NCI-H1417 (cell line): Measurements from ENCODE around the gene DTNBP1.

Source experiments
- DNase-seq, 3 experiments: peaks; one replicate each; lab custom pipeline; 2025; lab: John Stamatoyannopoulos, UW

DTNBP1 gene

DNA sequence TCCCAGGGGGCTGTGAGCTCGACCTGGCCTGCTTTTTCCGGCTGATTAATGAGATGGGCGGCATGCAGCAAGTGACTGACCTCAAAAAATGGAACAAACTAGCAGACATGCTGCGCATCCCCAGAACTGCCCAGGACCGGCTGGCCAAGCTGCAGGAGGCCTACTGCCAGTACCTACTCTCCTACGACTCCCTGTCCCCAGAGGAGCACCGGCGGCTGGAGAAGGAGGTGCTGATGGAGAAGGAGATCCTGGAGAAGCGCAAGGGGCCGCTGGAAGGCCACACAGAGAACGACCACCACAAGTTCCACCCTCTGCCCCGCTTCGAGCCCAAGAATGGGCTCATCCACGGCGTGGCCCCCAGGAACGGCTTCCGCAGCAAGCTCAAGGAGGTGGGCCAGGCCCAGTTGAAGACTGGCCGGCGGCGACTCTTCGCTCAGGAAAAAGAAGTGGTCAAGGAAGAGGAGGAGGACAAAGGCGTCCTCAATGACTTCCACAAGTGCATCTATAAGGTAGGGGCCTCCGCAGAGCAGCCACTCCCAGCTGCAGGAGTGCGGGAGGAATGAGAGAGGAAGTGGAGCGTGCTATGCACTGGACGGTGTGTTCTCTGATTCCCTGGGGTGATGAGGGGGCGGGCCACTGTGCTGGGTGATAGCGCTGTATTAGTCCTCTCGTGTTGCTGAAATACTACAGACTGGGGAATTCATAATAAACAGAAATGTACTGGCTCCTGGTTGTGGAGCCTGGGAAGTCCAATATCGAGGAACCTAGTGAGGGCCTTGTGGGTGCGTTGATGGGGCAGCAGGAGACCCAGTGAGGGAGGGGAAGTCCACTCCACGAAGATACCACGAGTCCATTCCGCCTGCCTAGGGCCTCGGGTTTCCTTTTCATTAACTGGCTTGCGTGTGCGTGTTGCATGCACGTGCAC lies 161.7 kb downstream of the DTNBP1 start:
- peak in 1 of 3 experiments; percentile 54 for DNase-seq

DNA sequence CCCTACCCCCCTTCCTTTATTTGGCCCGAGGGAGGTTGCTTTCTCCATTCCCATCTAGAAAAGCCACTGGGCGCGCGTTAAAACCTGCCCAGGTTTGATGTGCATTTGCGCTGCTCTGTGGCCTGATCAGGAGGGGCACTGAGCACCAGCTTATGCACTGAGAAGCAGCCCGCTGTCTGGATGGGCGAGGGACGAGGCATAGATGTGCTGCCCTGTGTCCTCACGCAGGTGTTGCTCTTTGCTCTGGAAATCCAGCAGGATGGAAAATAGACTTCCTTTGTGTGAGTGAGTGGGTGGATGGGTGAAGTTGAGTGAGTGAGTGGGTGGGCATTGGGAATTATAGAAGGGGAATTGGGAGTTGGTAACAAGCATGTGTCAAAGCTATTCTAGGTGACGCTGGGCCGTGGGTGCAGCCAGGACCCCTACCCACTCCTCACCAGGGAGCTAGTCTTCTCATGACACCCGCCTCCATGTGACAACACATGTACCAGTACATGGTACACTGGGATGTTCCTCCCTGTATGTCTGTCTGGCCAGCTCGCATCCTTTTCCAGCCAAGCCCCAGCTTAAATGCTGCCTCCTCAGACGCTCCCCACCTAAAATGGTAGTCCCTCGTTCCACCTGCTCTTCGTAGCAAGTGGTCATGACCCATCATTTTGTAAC lies 162.6 kb downstream of the DTNBP1 start:
- DNase-seq, result no peak

- no peak for DNase-seq
Measured at GRCh38 chr6:15499591-15499990, 163.2 kb downstream of the DTNBP1 start.

DNA sequence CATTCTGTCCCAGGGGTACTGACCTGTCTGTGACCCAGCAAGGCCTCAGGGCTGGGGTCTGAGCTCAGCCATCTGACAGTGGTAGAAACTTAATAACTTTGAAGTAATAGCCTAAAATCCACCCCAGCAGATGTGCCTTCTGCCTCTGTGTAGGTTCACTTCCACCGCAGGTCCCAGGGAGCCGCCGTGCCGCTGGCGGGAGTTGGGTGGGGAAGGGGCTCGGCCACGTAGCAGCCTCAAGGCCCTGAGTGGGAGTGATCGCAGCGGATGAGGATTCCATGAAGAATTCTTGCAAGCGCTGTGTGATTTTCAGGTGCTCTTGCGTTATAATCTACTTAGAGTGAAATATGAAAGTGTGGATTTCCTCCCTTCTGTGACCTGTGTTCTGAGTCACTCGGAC lies 163.7 kb downstream of the DTNBP1 start:
- DNase-seq, result no peak

- DNase-seq, result no peak
Measured at GRCh38 chr6:15498640-15499039, 164.2 kb downstream of the DTNBP1 start.

- DNase-seq, result no peak
Measured at GRCh38 chr6:15496345-15497131, 166.3 kb downstream of the DTNBP1 start.

GRCh38 chr6:15495375-15495901 lies 167.4 kb downstream of the DTNBP1 start:
- no peak for DNase-seq

GRCh38 chr6:15493437-15494168 lies 169.2 kb downstream of the DTNBP1 start:
- DNase-seq, result no peak

- no peak for DNase-seq
Measured at GRCh38 chr6:15491986-15492269, 170.9 kb downstream of the DTNBP1 start.

- DNase-seq, result peak; percentile 21 to 68 (median 62)
Measured at GRCh38 chr6:15491255-15491985, 171.4 kb downstream of the DTNBP1 start.

GRCh38 chr6:15490242-15491100 lies 172.4 kb downstream of the DTNBP1 start:
- DNase-seq, result no peak

DNA sequence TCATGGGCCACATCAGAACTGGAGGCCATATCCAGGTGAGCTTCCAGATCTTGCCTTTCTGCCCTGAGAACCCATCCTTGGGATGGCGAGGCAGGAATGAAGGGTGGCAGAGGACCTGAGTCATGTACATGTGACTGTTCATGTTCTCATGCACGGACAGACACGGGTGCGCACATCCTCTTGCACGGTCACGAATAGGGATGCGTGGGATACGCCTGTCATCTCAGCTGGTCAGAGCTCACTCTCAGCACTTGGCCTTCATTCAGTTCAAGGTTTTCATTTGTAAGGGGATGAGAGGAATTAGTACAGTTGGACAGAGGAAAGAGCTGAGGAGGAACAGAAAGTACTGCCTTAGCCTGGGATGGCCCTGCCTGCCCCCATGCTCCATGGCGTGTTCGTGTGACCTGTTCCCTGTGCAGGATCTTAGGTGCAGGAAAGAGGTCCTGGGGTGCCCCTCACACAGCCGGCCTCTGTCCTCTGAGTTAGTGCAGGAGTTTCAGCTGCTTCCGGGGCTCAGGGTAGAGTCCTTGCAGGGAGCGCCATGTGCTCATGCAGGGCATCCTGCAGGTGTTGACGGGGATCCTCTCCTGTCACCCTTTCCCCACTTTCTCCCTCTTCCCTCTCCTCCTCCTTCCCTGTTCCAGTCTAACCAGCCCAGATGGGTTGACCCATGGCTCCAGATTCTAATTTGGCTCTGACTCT lies 173.4 kb downstream of the DTNBP1 start:
- no peak for DNase-seq

GRCh38 chr6:15487262-15487661 lies 175.6 kb downstream of the DTNBP1 start:
- DNase-seq, result no peak

- DNase-seq, result no peak
Measured at GRCh38 chr6:15485936-15486335, 176.9 kb downstream of the DTNBP1 start.

GRCh38 chr6:15484821-15485220 lies 178.0 kb downstream of the DTNBP1 start:
- peak in 1 of 3 experiments; percentile 27 for DNase-seq

DNA sequence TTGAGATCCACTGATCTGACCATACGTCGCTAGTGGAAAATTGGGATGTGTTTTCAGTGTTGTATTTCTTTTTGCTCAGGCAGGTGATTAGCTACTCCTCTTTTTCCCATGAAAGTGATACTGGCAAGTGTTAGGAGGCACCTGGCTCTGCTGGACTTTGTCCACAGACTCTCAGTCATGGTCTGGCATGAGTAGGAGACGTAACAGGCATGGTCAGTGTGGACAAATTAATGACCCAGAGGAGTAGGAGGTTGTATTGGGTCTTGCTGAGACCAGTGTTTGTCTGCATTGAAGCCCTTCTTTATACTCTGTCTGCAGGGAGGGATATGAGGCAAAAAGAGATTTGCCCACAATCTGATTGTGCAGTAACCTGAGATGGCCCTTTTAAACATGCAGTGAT lies 178.7 kb downstream of the DTNBP1 start:
- DNase-seq, result peak in 1 of 3 experiments; percentile 26

GRCh38 chr6:15483060-15483459 lies 179.8 kb downstream of the DTNBP1 start:
- DNase-seq, result peak in 1 of 3 experiments; percentile 15

DNA sequence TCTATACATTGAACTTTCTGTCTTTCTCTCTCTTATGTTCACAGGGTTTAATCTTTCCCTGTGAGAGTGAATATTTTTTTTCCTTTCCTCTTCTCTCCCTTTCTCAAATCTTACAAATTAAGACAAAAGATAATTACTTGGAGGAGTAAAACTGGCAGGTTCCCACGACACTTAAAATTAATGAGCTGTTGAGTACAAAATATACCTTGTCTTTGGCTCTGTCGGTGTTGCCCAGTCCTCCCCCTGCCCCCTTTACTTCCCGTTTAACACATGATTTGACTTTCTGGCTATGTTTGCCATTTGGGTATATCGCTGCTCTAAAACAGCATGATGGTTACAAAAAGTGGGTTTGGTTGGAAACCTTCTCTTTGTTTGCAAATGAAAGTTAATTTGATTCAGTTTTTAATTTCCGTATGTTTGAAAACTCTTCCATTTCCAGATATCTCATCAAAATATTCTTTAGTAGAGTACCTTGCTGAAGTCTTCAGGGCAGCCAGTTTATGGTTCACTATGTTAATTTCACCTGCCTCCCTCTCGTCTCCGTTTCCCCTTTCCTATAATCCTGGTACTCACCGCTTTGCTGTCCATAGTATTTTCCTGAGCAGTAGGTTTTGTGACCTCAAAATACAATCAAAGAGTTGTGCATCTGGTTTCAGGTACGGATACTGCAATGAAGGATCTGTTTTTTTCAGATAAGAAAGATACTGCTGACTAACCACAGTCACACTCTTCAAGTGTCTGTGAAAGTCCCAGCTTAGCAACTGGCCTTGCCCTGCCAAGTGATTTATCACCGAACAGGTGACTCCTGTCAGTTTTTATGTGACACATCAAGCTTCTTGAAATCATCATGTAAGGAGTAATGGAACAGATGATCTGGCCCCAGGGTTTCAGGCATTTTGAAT lies 181.2 kb downstream of the DTNBP1 start:
- peak; percentile 39 to 84 (median 82) for DNase-seq
